GM08714 (cell line): Measurements from ENCODE around the gene ZNF423.

Source experiments
- H3K4me3 ChIP-seq: fragments of 200-500 bp; sonication (Bioruptor generic); 2 replicates; pipeline ENCODE4 v1.5.1; 2014; ENCODE audit warnings: mild to moderate bottlenecking, low read length, inconsistent platforms
- ZNF274 ChIP-seq: IDR thresholded peaks from 2 replicates; pipeline ENCODE4 v1.6.1; 2012; ENCODE audit warnings: mild to moderate bottlenecking, low read depth, low read length

Gene ZNF423

GRCh38 chr16:49461517-49461951 is 394.4 kb downstream of the ZNF423 start:
- no peak for TF ChIP-seq ZNF274
- H3K4me3 ChIP-seq, result no peak overlapping the region

- no peak overlapping the region for H3K4me3 ChIP-seq
- no peak for TF ChIP-seq ZNF274
Measured at GRCh38 chr16:49460786-49461470, 395.0 kb downstream of the ZNF423 start.

- TF ChIP-seq ZNF274, result no peak
Measured at GRCh38 chr16:49459953-49460735, 395.8 kb downstream of the ZNF423 start.

GRCh38 chr16:49458656-49459445 is 397.1 kb downstream of the ZNF423 start:
- no peak overlapping the region for H3K4me3 ChIP-seq
- no peak for TF ChIP-seq ZNF274

More at GRCh38 chr16:49459953-49460735, 395.8 kb downstream of the ZNF423 start:
- no peak overlapping the region for H3K4me3 ChIP-seq

GRCh38 chr16:49458243-49458642 is 397.7 kb downstream of the ZNF423 start:
- no peak for TF ChIP-seq ZNF274
- H3K4me3 ChIP-seq, result no peak overlapping the region

- no peak for TF ChIP-seq ZNF274
- H3K4me3 ChIP-seq, result no peak overlapping the region
Measured at GRCh38 chr16:49457196-49457595, 398.7 kb downstream of the ZNF423 start.

- no peak overlapping the region for H3K4me3 ChIP-seq
- TF ChIP-seq ZNF274, result no peak
Measured at GRCh38 chr16:49456763-49457162, 399.1 kb downstream of the ZNF423 start.

GRCh38 chr16:49455991-49456745 is 399.7 kb downstream of the ZNF423 start:
- TF ChIP-seq ZNF274, result no peak
- H3K4me3 ChIP-seq, result no peak overlapping the region

GRCh38 chr16:49455181-49455990 is 400.5 kb downstream of the ZNF423 start:
- H3K4me3 ChIP-seq, result no peak overlapping the region

GRCh38 chr16:49454426-49455180 is 401.3 kb downstream of the ZNF423 start:
- no peak for TF ChIP-seq ZNF274
- no peak overlapping the region for H3K4me3 ChIP-seq

More at GRCh38 chr16:49455181-49455990, 400.5 kb downstream of the ZNF423 start:
- no peak for TF ChIP-seq ZNF274

GRCh38 chr16:49453983-49454382 is 401.9 kb downstream of the ZNF423 start:
- no peak for TF ChIP-seq ZNF274
- H3K4me3 ChIP-seq, result no peak overlapping the region

GRCh38 chr16:49453021-49453420 is 402.9 kb downstream of the ZNF423 start:
- no peak for TF ChIP-seq ZNF274
- H3K4me3 ChIP-seq, result no peak overlapping the region

GRCh38 chr16:49452578-49452977 is 403.3 kb downstream of the ZNF423 start:
- no peak for TF ChIP-seq ZNF274
- no peak overlapping the region for H3K4me3 ChIP-seq
